Glomerular visceral epithelial cell (primary cell): ENCODE results near the gene SYF2.
"Not testable (repeated sequence)": the region's sequence is repeated elsewhere in the genome, so short reads cannot be mapped to it uniquely, and the experiment has no call there.

Experiments used
- DNase-seq: peaks from one replicate; pipeline ENCODE4 v3.0.0-alpha.2; 2016; ENCODE audit errors: extremely low spot score

The SYF2 gene

DNA sequence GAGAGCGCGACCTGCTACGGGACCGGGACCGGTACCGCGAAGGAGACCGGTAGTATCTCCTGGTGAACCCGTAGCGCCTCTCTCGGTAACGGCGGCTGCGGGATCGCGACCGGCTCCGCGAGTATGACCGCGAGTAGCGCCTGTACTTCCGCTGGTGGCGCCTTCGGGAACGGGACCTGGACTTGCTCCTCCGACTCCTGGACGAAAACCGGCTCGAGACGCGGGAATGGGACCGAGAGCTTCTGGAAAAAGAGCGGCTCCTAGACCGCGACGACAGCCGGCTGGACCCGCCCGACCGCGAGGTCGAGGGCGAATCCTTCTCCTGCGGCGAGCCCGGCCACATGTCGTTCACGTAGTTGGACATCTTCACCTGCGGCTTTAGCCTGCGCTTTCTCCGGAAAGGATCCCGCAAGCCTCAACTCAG, 14.3 kb upstream of the SYF2 start:
- no peak for DNase-seq

DNA sequence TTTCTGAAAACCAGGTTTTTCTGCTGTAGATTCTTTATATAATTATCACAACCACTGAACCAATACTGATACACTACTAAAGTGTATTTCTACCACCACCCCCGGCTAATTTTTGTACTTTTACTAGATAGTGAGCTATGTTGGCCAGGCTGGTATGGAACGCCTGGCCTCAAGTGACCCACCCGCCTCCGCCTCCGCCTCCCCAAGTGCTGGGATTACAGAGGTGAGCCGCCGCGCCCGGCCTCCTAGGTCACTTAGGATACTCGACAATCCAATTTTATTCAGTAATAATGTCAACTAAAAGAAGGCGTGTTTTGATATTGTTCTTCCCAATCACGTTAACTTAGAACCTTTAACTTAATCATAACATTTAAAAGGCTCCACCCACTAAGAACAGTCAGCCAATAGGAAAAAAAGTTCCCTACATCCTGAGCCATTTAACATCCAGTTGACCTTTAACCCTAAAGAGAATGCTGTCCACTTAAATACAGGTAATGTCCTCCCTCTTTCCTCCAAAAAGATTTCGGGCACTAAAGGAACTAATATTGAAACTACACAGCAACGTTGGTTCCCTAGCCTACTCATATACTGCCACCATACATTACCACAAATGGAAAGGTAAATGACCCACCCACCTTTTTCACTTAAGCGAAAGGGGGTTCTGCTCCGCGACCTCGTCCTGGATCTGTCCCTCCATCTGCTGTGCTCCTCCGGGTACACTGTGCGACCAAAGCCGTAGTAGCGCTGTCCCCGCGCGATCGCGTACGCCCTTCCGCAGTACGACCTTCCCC, 13.7 kb upstream of the SYF2 start:
- peak; percentile 25 for DNase-seq

DNA sequence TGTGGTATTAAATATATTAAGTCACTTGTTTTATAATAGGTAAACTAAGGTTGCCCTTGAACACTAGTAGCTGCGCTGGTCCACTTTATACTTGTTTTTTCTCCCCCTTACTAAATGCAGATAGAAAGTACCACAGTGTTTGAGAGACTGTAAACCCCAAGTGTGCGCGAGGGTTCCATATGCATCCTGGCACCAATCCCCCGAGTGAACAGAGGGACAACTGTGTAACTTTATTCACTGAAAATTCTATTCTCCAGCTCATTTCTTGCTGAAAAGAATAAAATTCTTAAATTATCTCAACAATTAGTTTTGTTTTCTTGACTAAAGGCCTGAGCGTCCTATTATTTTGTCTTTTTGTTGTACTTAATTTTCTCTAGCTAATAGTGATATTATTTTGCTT, 13.1 kb upstream of the SYF2 start:
- no peak for DNase-seq

DNA sequence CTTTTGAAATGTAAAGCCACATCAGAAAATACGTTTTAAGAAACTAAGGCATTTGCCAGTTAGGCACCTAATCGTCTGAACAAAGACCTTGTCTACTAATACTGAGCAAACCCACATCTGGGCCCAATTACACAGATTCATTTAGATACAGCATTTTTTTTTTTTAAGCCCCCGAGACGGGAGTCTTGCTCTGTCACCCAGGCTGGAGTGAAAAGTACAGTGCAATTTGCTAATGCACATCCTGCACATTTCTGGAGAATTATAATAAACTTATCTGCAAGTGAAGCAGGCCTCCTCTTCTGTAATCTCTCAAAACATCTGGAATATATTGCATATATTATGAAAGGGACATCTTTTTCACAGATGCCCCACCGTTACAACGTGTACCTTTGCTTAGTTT, 11.6 kb upstream of the SYF2 start:
- DNase-seq = no peak

DNA sequence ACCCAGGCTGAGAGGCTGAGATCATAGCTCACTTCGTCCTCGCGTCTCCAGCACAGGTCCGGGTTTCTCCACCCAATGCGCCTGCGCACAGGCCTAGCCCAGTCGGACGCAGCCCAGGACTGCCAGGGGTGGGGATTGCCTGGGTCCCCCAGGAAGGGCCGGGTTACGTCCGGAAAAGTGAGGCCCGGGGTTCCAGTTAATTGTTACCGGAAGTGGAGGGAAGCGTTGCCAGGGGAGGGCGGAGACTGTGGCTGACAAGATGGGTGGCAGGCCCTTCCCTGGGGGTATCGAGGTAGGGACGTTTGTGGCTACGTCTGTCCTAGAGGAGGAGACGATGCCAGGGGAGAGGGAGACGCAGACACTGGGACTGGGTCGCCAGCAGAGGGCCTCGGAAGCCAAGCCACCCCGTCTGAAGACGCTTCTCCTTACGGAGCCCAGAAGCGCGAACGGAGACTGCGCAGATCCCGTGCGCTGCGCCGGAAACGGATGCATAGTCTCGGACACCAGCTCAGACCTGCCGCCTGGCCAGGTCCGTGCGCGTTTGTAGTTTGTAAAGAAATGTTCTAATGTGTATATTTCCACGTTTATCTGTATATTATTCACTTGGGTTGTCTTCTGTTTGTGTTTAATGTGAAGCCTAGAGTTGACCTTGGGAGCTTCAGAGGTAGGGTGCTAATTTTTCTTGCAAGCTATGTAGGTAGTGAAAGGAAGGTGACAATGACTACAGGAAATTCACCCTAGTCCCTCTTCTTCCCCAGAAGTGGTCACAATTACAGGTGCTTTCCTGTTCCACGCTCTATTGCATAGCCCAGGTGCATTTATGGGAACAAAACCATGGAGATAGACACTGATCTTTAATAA, 7.6 kb upstream of the SYF2 start:
- peak; percentile 93 for DNase-seq

DNA sequence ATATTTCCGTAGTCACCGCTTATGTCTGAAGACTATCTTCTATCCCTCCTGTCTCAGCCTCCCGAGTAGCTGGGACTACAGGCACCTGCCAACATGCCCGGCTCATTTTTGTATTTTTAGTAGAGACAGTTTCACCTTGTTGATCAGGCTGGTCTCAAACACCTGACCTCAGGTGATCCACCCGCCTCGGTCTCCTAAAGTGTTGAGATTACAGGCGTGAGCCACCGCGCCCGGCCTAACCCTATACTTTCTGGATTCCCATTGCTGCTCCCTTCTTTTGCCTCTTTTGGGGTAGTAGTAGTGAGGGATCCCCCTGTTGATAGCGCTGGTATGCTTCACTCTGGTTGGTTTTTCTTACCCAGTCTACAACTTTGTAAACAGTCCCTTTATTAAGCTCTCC, 5.7 kb upstream of the SYF2 start:
- DNase-seq = no peak

DNA sequence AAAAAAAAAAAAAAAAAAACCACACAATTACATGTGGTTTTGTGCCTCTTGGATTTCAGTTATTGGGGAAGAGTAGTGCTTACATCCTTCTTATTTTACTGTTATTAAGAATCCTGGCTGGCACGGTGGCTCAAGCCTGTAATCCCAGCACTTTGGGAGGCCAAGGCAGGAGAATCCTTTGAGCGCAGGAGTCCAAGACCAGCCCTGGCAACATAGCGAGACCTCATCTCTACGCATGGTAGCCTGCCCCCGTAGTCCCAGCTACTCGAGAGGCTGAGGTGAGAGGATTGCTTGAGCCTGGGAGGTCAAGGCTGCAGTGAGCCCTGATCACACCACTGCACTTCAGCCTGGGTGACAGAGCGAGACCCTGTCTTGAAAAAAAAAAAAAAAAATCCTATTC, 4.0 kb upstream of the SYF2 start:
- DNase-seq = not testable (repeated sequence)

DNA sequence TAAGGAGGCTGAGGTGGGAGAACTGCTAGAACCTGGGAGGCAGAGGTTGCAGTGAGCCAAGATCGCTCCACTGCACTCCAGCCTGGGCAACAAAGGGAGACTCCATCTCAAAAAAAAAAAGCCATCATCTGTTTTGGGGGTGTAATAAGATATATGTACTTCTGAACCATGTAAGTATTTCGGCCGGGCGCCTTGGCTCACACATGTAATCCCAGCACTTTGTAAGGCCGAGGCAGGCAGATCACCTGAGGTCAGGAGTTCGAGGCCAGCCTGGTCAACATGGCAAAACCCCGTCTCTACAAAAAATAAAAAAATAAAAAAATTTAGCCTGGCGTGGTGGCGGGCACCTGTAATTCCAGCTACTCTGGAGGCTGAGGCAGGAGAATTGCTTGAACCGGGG, 3.1 kb upstream of the SYF2 start:
- not testable (repeated sequence) for DNase-seq

DNA sequence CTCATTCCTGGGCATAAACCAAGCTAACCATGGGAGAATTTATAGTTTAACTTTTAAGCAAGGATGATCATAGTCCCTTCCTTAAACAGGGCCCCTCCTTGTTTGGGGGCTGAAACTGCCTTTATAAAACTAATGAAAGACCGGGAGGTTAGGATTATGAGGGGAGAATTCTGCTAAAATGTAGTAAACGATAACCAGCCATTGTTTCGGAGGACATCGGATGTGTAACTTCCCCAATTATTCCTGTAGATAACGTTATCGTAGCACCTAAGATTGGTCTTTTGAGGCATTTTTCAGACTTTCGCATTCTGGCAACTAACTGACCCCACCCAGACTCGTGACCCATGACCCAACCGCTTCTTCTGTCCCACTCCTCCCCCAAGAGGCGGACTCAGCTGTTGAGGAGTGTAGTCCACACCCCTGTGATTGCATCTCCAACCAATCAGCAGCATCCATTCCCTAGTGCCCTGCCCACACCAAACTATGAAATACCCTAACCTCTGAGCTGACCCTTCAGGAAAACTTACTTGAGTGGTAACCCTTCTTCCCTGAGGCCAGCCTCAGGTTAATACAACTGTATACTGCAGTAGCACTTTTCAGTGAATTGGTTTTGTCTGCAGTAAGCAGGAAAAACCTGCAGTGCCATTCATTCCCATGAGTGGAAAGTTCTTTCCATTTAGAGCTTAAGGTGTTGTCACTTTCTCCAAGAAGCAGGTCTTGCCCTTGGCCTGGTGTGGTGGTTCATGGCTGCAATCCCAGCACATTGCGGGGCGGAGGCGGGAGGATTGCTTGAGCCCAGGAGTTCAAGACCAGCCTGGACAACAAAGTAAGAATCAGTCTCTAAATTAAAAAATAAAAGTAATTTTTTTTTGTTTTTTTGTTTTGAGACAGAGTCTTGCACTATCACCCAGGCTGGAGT, 823 bp upstream of the SYF2 start:
- DNase-seq = peak; percentile 79

DNA sequence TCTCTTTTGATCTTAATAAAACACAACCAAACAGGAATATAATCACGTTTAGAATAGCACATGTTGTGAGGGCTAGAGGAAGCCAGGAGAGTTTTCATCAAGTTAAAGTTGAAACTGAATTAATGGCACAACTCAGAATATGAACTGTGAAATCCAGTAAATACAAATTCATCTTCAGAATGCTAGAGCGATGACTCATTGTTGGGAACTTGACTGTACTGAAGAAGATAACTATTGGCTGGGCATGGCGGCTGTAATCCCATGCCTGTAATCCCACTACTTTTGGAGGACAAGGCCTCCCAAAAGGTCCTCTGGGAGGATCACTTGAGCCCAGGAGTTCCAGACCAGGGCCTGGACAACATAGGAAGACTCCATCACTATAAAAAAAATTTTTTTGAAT, 8.8 kb downstream of the SYF2 start:
- DNase-seq = no peak

DNA sequence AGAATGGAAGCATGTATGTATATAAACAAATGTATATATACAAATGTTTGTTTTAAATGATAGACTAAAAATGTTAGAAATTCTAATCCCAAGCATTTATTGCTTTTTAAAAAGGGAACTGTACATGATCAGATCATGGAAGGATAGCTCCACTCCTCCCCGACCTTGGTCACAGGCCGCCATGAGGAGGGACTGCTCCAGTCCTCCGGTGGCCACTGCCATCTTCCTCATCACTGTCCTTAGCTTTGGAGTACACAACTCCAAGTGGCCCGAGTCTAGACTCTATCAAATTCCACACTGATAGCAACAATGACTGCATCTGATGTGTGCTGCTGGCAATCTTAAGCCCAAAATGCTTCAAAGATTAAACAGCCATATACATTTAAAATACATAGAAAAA, 9.7 kb downstream of the SYF2 start:
- DNase-seq = no peak

DNA sequence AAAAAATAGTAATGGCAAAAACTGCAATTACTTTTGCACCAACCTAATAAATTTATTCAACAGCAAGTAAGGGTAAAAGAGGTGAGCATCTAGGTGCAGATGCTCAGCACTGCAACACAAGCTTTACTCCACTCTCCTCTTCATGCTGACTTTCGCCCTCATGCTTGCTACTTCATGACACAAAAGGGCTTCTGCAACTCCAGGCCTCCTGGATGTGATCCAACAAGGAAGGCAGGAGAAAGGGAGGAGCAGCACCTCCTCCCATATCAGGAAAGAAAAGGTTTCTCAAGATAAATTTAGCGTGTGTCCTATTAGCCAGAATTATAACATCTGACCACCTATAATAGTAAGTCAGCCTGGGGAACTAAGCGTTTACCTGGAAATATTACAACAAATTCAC, 11.6 kb downstream of the SYF2 start:
- DNase-seq = no peak

DNA sequence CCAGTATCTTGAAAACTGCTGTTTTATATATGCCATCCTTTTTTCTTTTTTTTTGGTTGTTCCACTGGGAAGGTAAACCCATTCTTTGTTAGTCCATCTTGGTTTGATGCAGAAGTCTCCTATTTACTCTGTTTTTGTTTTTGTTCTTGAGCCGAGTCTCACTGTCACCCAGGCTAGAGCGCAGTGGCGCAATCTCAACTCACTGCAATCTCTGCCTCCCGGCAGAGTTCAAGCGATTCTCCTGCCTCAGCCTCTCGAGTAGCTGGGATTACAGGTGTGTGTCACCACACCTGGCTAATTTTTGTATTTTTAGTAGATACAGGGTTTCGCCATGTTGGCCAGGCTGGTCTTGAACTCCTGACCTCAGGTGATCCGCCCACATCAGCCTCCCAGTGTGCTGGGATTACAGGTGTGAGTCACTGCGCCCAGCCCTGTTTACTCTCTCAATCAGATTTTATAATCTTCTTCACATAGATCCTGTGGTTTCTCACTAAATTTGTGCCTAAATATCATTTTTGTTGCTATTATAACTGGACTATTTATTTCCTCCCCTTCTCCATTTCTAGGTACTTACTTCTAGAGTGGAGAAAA, 12.5 kb downstream of the SYF2 start:
- DNase-seq = no peak

DNA sequence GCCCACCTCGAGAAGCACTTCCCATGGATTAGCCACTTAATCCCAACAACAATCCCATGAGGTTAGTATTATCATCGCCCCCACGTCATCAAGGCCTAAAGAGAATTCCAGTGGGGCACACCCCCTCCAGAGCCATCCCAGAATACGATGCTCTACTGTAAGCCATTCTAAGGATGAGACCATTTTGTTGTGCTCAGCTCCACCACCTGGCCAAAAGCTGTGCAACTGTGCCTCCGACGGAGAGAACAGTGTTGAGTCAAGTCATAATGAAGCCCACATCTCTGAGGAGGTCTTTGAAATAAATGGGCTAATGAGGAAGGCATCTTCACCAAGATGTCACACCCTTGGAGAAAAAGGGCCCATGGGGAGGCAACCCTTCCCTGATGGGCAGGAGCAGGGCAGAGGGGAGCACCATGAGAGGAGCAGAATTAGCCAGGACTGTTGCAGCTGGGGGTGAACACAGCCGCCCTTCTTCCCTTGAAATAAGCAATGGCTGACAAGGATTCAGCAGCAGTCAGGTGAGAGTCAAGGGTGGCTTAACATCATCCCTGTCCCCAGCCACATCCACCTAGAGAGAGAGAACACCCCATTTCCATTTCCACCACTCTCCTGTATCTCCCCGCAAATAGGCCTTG, 14.6 kb downstream of the SYF2 start:
- no peak for DNase-seq

DNA sequence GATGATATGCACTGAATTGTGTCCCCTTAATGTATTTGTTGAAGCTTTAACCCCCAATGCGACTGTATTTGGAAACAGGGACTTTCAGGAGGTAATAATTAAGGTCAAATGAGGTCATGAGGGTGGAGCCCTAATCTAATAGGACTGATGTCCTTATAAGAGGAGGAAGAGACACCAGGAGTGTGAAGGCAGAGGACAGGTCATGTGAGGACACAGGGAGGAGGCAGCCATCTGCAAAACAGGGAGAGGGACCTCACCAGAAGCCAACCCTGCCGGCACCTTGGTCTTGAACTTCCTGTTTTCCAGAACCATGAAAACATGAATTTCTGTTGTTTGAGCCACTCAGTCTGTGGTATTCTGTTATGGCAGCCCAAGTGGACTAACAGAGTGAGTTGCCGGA, 15.3 kb downstream of the SYF2 start:
- DNase-seq = no peak

DNA sequence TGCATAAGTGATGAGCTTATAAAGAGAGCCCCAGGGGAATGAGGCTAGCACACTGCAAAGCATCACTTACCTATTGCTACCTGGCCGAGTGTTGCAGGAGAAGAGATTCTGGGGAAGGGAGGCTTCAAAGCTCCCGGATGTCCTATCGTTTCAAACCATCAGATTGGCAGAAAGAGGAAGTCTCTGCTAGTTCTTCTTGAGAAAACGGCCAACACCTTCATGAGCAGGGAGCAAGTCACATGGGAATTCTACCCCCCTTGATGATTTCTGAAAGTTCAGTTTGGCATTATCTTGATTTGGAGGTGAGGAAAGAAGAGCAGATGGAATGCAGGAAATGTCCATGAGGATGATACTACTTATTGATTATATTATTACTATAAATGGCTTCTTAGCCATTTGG, 16.2 kb downstream of the SYF2 start:
- no peak for DNase-seq

DNA sequence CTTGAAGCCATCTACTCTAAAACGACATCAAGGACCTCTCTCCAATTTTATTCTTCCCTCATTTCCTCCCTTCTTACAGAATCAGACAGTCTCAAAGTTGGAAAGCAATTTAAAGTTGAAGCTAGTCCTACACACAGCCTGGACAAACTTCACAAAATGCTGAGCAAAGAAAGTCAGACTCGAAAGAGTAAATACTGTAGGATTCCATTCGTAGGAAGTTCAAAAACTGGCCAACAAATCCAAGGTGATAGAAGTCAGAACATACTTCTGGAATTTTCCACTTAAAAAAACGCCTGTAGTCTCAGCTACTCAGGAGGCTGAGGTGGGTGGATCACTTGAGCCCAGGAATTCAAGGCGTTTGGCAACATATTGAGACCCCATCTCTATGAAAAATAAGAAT, 19.6 kb downstream of the SYF2 start:
- DNase-seq = no peak

DNA sequence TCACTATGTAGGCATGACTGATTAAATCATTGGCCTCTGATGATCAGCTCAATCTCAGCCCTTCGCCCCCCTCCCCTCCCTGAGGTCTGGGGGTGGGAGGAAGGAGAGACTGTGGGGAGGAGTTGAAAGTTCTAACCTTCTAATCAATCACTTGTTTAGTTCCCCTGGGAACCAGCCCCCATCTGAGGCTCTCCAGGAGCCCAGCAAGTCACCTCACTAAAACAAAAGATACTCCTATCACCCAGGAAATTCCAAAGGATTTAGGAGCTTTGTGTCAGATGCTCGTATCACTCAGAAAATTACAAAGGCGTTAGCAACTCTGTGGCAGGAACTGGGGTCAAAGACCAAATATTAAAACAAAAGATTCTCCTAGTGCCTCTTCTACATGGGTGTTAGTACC, 21.6 kb downstream of the SYF2 start:
- no peak for DNase-seq

DNA sequence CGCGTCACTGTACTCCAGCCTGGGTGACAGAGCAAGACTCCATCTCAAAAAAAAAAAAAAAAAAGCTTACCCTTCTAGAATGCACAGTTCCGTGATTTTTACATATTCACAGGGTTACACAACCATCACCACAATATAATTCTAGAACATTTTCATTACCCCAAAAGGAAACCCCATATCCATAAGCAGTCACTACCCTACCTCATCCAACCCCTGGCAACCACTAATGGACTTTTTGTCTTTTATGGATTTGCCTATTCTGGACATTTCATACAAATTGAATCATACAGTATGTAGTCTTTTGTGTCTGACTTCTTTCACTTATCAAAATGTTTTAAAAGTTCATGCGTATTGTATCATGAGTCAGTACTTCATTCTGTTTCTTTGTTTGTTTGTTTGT, 22.8 kb downstream of the SYF2 start:
- DNase-seq = no peak

DNA sequence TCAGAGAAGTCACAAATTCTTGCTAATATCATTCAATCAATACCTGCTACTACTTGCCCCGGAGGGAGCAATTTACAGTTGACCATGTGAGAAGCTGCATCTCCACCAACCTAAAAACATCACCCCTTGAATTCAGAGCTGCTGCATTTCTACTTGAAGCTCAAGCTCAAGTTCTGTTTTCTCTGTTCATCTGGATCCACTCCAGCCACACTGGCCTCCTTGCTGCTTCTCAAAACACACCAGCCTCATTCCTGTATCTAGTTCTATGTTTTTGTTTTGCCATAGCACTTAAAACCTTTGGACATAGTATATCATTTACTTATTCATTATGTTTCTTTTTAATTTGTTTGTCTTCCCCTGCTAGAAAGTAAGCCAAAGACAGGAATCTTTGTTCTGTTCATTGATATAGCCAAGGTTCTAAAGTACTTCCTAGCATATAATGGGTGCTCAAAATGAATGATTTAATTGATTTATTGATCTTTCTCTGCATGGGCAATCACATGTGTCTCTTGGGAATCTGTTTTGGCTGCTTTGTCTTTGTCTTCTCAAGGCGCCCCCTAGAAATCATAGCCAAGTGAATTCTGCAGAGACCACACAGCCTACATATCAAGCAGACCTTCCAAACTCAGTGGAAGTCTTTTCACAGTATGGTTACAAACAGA, 23.6 kb downstream of the SYF2 start:
- no peak for DNase-seq

DNA sequence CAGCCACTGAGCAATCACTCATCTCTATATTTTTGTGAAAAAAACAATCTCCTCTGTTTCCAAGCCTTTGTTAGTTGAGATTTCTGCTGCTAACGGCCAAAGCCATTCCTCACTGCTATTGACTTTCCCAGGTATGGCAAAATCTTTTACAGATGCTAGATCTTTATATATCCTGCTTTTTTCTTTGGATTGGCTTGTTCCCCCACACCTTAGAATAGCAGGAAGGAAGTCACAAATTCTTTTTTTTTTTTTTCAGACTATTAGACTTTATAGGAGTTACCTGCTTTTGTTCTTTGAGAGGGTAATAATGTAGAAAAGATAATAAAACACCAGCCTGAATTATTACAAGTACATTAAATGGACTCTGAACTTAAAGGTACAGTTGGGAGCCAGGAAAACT, 24.2 kb downstream of the SYF2 start:
- DNase-seq = no peak
